Loucy (cell line): Measurements from ENCODE around the gene ZC3H14.

Source experiments
- H2AFZ ChIP-seq: fragments of 200-600 bp; sonication (generic); 2 replicates; pipeline ENCODE4 v1.6.0; 2016; ENCODE audit warnings: antibody characterized with exemption, mild to moderate bottlenecking, low read length, moderate library complexity
- H3F3A ChIP-seq: fragments of 200-600 bp; 2 replicates; pipeline ENCODE4 v1.6.0; 2016; ENCODE audit warnings: antibody characterized with exemption, low read depth, mild to moderate bottlenecking
- H3K27me3 ChIP-seq: fragments of 200-600 bp; sonication (generic); 2 replicates; pipeline ENCODE4 v1.6.1; 2014; ENCODE audit warnings: low read length, mild to moderate bottlenecking; ENCODE audit not compliant: insufficient read depth, poor library complexity, severe bottlenecking
- H3K36me3 ChIP-seq: fragments of 200-600 bp; sonication (generic); 2 replicates; pipeline ENCODE4 v1.6.1; 2016; ENCODE audit warnings: low read length; ENCODE audit not compliant: insufficient read depth
- H3K4me1 ChIP-seq: fragments of 200-600 bp; sonication (generic); 2 replicates; pipeline ENCODE4 v1.5.1; 2014; ENCODE audit warnings: low read length, mild to moderate bottlenecking; ENCODE audit not compliant: insufficient read depth, poor library complexity, severe bottlenecking
- H3K4me2 ChIP-seq: fragments of 200-600 bp; sonication (generic); 2 replicates; pipeline ENCODE4 v1.6.0; 2014; ENCODE audit warnings: antibody characterized with exemption, low read length, low read depth, mild to moderate bottlenecking; ENCODE audit not compliant: poor library complexity, severe bottlenecking
- H3K4me3 ChIP-seq: fragments of 200-600 bp; sonication (generic); 2 replicates; pipeline ENCODE4 v1.5.1; 2014; ENCODE audit warnings: low read length, mild to moderate bottlenecking, mixed read lengths; ENCODE audit not compliant: poor library complexity, severe bottlenecking
- H3K79me2 ChIP-seq: fragments of 200-600 bp; sonication (generic); 2 replicates; pipeline ENCODE4 v1.6.1; 2014; ENCODE audit warnings: low read length; ENCODE audit not compliant: insufficient read depth
- H3K9ac ChIP-seq: fragments of 200-600 bp; sonication (generic); 2 replicates; pipeline ENCODE4 v1.6.0; 2014; ENCODE audit warnings: mild to moderate bottlenecking, low read depth, low read length, moderate library complexity; ENCODE audit not compliant: poor library complexity, severe bottlenecking
- H3K9me2 ChIP-seq: fragments of 200-600 bp; sonication (generic); replicated peaks from 2 replicates; pipeline ENCODE4 v1.6.1; 2016; ENCODE audit warnings: low read depth, low read length, mixed read lengths
- H3K9me3 ChIP-seq: fragments of 200-600 bp; sonication (generic); 2 replicates; pipeline ENCODE4 v1.6.1; 2014; ENCODE audit warnings: mild to moderate bottlenecking, antibody characterized with exemption, low read length, low read depth; ENCODE audit not compliant: insufficient read depth
- H4K20me1 ChIP-seq: fragments of 200-600 bp; sonication (generic); 2 replicates; pipeline ENCODE4 v1.6.0; 2014; ENCODE audit warnings: antibody characterized with exemption, low read length, mild to moderate bottlenecking; ENCODE audit not compliant: insufficient read depth, poor library complexity, severe bottlenecking
- EZH2phosphoT487 ChIP-seq: fragments of 200-600 bp; IDR thresholded peaks from 2 replicates; pipeline ENCODE4 v1.6.1; 2018; ENCODE audit warnings: antibody characterized with exemption, mild to moderate bottlenecking, moderate library complexity, borderline replicate concordance
- TF ChIP-seq, protein P1 (sequence below): fragments of 200-600 bp; sonication (generic); conservative IDR thresholded peaks from 2 replicates; pipeline ENCODE4 v1.5.1; 2014; ENCODE audit warnings: mild to moderate bottlenecking, antibody characterized with exemption, low read length

The ZC3H14 gene

DNA sequence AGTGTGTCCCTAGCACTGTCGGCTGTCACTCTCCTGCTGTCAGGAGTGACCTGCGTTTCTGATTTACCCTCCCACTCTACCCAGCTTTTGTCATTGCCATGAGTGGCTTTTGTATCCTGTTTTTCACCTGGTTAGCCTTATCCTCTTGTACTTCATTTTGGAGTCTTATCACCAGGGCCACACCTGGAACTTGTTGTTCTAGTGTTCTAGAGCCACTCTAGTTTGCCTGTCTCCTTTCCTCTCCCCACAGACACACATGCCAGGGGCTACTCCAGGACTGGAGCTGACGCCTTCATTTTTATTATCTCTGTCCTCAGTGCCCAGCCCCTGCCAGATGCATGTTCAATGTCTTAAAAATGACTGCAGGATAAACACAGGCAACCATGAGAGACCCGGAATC lies 34.2 kb downstream of the ZC3H14 start:
- Histone ChIP-seq H4K20me1 (no peaks in the 10 kb centered on the region), H3K36me3 (peaks cover 52% of the 10 kb centered on the region), H3K79me2 (no peaks in the 10 kb centered on the region), H2AFZ (no peak overlapping the region), H3K9me3 (no peaks in the 10 kb centered on the region), H3K4me1 (no peaks in the 10 kb centered on the region), H3K9me2 (no peaks in the 10 kb centered on the region), H3K9ac (no peak overlapping the region), H3K4me2 (no peak overlapping the region), H3K27me3 (no peaks in the 10 kb centered on the region), H3K4me3 (no peak overlapping the region), H3F3A (no peaks in the 10 kb centered on the region)
- TF ChIP-seq, protein P1, sequence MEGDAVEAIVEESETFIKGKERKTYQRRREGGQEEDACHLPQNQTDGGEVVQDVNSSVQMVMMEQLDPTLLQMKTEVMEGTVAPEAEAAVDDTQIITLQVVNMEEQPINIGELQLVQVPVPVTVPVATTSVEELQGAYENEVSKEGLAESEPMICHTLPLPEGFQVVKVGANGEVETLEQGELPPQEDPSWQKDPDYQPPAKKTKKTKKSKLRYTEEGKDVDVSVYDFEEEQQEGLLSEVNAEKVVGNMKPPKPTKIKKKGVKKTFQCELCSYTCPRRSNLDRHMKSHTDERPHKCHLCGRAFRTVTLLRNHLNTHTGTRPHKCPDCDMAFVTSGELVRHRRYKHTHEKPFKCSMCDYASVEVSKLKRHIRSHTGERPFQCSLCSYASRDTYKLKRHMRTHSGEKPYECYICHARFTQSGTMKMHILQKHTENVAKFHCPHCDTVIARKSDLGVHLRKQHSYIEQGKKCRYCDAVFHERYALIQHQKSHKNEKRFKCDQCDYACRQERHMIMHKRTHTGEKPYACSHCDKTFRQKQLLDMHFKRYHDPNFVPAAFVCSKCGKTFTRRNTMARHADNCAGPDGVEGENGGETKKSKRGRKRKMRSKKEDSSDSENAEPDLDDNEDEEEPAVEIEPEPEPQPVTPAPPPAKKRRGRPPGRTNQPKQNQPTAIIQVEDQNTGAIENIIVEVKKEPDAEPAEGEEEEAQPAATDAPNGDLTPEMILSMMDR: no peak
- TF ChIP-seq EZH2phosphoT487: no peak

- Histone ChIP-seq H3K4me1 (no peaks in the 10 kb centered on the region), H3F3A (no peaks in the 10 kb centered on the region), H2AFZ (no peak overlapping the region), H3K27me3 (no peaks in the 10 kb centered on the region), H3K4me3 (no peak overlapping the region), H4K20me1 (no peaks in the 10 kb centered on the region), H3K4me2 (no peak overlapping the region), H3K9me2 (no peaks in the 10 kb centered on the region), H3K9ac (no peak overlapping the region), H3K79me2 (no peaks in the 10 kb centered on the region), H3K36me3 (peaks cover 58% of the 10 kb centered on the region), H3K9me3 (no peaks in the 10 kb centered on the region)
- no peak for TF ChIP-seq EZH2phosphoT487
- TF ChIP-seq, protein P1: no peak
Measured at GRCh38 chr14:88597601-88598000, 34.8 kb downstream of the ZC3H14 start.

- H3K9me3 ChIP-seq: no peaks in the 10 kb centered on the region
- H3K4me1 ChIP-seq: no peaks in the 10 kb centered on the region
- H3K36me3 ChIP-seq: peaks cover 60% of the 10 kb centered on the region
- H2AFZ ChIP-seq: no peak overlapping the region
- no peak overlapping the region for H3K4me2 ChIP-seq
- no peaks in the 10 kb centered on the region for H4K20me1 ChIP-seq
- no peaks in the 10 kb centered on the region for H3K27me3 ChIP-seq
- no peaks in the 10 kb centered on the region for H3K79me2 ChIP-seq
- H3K9me2 ChIP-seq: no peaks in the 10 kb centered on the region
- no peak overlapping the region for H3K9ac ChIP-seq
- TF ChIP-seq EZH2phosphoT487: no peak
- TF ChIP-seq, protein P1: no peak
- H3K4me3 ChIP-seq: no peak overlapping the region
- H3F3A ChIP-seq: no peaks in the 10 kb centered on the region
Measured at GRCh38 chr14:88598097-88598675, 35.3 kb downstream of the ZC3H14 start.
